ENCODE measurements around the gene EGF.
"Not testable (repeated sequence)": the region's sequence is repeated elsewhere in the genome, so short reads cannot be mapped to it uniquely, and the experiment has no call there.

EGF gene

DNA sequence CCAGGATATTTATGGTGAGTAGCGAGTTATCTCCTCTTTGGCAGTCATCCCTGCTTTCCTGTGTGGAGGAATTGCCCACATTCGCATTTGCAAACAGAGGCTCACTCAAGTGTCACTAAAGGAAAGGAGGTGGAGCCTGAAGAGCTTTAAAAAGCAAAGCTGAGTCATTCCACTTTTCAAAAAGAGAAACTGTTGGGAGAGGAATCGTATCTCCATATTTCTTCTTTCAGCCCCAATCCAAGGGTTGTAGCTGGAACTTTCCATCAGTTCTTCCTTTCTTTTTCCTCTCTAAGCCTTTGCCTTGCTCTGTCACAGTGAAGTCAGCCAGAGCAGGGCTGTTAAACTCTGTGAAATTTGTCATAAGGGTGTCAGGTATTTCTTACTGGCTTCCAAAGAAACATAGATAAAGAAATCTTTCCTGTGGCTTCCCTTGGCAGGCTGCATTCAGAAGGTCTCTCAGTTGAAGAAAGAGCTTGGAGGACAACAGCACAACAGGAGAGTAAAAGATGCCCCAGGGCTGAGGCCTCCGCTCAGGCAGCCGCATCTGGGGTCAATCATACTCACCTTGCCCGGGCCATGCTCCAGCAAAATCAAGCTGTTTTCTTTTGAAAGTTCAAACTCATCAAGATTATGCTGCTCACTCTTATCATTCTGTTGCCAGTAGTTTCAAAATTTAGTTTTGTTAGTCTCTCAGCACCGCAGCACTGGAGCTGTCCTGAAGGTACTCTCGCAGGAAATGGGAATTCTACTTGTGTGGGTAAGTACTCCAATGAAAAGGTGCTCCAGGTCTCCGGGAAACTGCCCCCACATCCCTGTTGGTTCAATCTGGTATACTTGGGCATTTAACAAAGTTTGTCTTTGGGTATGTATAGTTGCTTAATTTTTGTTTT, at the start of gene EGF:
Gene EGF (plus strand): TSS at position 178 of the 890 bp plus-strand sequence. CDS start 453 bp downstream, at position 631.
- DNase-seq: no peak

DNA sequence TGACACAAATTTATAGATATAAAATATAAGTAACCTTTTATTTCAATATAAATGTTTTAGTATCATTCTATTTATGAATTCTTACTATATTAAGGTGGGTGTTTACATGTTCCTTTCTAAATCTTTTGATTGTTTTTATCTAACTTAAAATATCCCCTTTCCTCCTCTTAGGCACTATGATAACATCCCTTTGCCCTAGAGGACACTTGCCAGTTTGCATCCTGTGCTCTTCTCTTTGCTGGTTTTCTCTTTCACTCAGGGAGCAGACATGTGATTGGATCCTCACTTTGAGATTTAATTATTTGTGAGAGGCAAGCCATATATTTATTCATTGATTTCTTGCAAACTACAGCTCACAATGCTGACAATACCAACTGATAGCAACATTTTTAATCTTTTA, 48.5 kb upstream of the EGF start:
- no peak for DNase-seq

DNA sequence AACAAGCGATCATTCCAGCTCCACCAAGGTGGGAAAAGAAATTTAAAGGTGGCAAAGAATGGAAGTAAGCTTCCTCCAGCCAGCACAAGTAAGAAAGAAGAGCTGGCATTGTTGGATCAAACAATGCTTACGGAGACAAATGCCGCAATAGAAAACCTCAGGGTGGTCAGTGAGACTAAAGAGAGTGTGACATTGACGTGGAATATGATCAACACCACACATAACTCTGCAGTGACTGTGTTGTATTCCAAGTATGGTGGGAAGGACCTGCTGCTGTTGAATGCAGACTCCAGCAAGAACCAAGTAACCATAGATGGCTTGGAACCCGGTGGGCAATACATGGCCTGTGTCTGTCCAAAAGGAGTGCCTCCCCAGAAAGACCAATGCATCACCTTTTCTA, 42.6 kb upstream of the EGF start:
- DNase-seq: no peak

DNA sequence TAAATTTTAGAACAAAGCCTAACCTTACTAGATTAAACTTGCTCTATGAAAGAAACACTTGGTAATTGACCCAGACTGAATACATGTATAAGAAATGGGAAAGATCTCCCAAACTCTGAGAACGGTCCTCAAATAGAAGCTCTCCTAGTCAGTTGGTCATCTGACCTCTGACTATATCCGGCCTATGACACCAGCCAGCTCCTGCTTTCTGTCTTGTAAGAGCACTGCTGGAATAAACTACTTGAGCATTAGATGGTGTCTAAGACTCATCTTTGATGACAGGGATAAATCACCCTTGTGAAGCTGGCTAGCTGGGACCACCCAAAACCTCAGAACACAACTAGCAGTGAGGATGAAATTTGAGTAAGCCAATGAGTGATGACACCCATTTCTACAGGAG, 40.6 kb upstream of the EGF start:
- DNase-seq: no peak

DNA sequence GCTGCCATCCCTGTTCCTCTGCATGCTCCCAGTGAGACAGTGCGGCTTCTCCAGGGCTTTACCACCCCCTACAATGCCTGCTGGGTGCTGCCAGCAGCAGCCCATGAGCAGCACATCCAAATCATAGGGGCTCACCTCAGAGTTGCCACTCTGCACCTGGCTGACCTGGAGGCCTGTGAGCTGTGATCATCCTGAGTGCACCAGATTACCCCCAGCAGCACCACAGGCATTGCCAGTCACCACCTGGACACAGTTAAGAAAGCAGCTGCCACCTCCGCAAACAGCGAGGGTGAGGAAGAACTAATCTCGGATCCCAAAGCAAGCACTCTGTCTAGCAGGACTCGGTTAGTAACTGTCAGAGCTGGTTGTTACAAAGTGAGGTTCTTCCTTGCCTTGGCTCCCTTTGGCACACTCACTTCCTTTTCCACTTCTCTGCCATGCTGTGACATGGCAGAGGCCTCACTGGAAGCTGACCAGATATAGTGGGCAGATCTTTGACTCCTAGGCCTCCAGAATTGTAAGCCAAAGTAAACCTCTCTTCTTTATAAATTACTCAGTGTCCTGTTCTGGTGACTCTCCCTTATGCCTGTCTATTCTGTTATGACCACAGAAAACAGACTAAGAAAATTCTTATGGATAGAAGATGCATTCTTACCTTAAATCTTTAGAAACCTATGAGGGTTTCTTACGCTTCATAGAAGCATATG, 39.6 kb upstream of the EGF start:
- DNase-seq: no peak

DNA sequence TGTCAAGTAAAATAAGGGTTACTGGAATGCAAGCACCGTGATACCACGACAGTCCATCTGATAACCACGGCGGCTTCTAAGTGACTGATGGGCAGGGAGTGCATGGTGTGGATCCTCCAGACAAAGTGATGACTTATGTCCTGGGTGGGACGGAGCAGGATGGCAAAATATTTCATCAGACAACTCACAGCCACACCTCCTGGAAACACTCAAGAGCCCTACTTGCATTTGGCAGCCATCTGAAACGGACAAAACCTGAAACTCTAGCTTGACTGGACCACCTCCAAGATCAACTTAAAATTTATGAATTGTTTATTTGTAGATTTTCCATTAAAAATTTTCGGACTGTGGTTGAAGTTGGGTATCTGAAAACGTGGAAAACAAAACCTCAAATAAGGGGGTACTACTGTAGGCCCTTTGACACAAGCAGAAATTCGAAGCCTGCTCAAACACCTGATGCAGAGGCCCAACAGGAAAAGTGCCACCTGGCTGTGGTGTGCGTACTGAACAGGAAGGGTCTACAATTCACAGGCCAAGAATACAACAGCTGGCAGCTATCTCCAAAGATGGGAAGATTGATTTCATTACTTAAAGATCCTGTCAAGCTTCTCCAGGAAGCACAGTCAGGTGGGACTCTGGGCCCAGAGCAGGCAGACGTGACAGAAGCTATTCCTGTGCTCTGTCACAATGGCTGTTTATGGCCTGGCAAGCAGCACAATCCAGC, 38.7 kb upstream of the EGF start:
- DNase-seq: no peak

DNA sequence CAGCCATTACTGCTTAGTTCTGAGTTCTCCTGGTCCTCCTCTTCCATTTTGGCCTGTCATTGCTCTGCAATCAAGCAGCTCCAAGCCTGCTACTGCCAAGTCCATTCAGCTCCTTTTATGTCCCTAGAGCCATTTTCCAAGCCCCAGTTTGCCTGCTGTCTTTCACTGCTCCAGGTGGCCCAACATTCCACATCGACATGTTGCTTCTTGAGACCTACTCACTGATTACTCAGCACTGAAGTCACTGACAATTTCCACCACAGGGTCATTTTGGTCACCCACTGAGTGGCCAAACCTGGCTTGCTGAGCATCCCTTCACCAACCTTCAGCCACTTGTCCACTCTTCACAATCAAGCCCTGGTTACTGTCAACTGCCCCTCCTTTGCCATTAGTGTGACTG, 37.6 kb upstream of the EGF start:
- DNase-seq: no peak

DNA sequence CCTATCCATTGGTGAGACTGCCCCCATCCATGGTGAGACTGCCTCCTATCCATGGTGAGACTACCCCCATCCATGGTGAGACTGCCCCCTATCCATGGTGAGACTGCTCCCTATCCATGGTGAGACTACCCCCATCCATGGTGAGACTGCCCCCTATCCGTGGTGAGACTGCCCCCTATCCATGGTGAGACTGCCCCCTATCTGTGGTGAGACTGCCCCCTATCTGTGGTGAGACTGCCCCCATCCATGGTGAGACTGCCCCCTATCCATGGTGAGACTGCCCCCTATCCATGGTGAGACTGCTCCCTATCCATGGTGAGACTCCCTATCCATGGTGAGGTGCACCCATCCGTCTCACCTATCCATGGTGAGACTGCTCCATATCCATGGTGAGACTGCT, 37.1 kb upstream of the EGF start:
- DNase-seq: not testable (repeated sequence)

DNA sequence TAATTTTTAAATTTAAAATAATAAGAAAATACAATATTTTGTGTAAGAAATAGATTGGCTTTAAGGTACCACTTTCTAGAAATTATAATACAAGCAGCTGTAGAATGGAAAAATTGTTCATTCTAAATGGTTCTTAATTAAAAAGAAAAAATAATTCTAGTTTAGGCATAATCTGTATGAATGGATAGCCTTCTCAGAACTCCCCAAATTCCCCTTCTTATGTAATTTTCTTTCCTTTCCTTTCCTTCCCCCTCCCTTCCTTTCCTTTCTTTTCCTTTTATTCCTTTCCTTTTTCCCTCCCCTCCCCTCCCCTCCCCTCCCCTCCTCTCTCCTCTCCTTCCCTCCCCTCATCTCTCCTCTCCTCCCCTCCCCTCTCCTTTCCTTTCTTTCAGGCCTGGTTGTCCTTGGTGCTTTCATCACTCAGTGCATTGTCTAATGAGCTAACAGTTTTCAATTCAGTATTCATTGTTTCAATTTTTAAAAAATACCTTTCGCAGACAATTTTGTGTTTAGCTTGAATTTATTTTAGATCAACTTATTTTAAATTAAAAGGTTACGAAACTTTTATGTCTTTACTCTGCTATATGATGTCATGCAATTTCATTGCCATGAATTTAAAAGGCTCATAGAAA, 35.9 kb upstream of the EGF start:
- no peak for DNase-seq

DNA sequence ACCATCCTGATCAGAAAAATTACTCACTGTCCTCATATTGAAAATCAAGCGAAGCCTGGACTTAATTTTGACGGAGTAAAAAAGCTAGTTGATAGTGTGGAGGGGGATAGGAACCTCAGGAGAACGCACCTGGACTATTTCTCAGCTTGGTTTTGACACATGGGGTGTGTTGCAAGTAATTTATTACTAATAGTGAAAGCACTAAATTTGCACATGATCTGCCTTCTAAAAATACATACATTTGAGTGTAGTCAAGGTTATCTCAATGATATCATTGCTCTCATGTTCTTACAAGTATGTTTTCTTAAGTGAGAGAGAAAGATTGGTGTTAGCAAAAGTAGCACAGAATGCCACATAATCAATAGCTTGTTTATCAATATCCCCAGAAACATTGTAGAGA, 35.3 kb upstream of the EGF start:
- no peak for DNase-seq

DNA sequence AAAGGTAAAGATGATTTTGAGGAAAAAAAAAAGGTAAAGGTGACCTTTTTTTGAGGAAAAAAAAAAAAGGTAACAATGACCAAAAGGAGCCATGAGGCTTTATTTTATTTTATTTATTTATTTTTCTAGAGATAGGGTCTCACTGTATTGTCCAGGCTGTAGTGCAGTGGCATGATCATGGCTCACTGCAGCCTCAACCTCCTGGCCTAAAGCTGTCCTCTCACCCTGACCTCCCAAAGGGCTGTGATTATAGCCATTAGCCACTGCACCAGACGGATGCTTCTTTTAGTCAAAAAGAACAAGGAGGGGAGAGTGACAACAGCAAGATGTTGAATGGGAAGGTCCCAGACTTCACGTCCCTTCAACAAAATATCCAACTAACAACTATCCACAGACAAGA, 34.3 kb upstream of the EGF start:
- DNase-seq: no peak

DNA sequence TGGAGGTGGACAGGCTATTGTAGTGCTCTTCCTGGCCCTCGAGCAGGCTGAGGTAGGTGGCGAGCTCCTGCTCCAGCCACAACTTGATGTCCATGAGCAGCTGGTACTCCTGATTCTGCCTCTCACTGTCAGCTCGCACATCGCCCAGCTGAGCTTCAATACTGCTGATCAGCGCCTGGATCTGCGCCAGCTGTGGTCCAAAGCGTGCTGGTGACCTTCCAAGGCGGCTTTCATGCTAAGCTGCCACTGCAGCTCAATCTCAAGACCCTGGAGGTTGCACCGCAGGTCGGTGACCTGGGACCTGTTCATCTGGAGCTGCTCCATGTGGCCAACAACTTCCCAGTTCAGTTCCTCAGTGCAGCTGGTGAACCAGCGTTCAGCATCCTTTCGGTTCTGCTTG, 33.6 kb upstream of the EGF start:
- no peak for DNase-seq

DNA sequence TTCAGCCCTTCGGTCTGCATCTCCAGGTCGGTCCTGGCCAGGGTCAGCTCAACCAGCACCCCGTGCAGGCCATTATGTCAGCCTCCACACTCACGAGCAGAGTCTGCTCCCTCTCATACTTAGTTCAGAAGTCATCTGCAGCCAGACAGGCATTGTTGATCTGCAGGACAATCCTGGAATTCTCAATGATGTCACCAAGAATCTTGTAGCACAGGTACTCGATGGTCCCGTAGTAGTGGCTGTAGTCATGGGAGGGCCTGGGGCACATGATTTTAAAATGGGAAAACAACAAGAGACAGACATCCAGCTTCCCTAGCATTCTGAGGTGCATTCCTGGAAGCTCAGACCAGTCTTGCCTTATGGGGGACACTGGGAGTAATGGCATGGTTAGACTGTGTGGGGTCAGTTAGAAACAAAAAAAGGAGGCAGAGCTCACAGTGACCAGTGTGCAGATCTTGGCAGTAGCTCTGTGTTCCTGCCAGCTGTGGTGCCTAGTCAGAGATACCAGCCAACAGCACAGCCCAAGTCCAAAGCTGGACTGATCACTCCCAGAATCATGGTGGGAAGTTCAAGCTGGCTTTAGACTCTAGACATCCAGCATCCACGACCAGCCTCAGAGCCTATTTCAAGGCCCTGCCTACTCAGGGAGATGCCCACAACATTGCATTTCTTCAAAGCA, 32.9 kb upstream of the EGF start:
- DNase-seq: no peak

DNA sequence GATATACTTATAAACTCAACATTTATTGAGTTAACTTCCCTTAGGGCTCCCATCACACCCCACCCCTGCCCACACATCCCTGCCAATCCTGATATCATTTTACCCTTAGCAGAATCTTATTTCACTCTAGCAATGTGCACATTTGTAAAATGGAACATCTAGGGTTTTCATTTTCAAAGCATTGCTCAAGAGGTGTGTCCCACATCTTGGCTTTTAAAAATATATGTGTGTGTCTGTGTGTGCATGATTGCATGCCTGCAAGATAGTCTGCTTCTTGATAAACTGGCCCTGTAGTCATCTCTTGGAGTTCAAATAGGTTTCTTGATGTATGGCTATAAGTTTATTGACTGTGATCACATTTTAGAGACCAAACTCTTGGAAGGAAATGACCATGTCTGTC, 26.4 kb upstream of the EGF start:
- no peak for DNase-seq

DNA sequence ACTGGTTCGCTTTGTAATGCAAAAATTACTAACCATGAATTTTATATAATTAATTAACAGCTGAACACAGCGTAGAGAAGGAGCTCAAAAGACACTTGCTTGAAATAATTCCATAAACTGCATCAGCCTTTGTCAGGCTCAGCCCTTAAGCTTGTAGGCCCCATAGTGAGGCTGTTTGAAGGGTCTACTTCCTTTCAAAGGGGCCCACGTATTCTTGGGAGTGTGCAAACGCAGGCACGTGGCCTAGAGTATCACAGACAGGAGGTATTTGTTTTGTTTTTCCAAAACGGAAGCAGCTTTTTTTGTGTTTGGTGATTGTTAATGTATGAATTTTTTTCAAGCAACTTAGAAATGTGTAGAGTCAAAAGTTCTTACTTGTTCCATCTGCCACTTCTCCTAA, 25.6 kb upstream of the EGF start:
- DNase-seq: no peak

DNA sequence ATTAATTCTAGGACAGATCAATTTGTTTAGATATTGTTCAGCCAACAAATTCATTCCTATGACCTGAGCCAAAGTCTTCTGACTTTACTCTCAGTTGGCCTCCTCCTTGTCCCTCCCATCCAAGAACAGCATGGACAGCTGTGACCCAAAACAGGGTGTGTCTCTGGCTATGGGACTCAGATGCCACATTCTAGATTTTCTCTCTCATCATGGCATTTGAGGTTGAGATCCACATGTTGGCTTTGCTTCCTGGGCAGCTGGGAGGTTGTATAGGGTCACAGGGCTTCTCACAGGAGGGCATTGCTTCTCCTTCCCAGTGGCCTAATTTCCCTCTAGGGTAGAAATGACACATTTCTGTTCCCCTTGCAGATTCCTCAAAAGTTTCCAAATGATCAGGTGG, 22.6 kb upstream of the EGF start:
- DNase-seq: no peak

DNA sequence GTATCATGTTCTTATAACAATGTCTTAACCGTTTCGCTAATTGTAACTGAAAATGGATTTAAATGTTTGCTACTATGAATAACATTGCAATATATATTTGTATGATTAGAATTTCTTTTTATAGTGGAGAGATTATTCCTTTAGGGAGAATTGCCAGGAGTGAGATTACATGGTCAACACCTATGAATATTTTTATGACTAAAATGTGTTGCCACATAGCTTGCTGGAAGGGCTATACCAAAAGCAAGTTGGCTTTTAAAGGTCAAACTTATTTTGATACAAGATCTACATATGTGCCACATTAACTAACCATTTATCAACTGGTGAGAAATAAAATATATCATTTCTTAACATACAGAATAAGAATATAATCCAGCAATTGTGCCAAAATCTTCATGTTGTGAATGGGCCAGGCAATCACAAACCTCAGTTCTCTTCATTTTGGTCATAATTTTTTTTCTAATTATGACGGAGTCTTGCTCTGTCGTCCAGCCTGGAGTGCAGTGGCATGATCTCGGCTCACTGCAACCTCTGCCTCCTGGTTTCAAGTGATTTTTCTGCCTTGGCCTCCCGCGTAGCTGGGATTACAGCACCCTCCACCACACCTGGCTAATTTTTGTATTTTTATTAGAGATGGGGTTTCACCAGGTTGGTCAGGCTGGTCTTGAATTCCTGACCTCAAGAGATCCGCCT, 10.0 kb upstream of the EGF start:
- no peak for DNase-seq

DNA sequence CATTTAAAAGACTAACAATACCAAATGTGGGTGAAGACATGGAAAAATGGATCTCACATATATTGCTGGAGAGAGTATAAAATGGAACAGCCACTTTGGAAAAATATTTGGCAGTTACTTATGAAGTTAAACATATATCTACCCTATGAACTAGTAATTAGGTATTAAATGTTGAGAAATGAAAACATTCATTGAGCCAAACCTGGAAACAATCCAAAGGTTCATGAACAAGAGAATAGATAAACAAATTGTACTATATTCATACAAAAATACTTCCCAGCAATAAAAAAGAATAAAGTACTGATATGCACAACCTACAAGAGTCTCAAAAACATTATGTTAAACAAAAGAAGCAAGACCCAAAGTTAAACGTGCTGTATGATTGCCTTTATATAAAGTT, 4.0 kb upstream of the EGF start:
- DNase-seq: no peak

DNA sequence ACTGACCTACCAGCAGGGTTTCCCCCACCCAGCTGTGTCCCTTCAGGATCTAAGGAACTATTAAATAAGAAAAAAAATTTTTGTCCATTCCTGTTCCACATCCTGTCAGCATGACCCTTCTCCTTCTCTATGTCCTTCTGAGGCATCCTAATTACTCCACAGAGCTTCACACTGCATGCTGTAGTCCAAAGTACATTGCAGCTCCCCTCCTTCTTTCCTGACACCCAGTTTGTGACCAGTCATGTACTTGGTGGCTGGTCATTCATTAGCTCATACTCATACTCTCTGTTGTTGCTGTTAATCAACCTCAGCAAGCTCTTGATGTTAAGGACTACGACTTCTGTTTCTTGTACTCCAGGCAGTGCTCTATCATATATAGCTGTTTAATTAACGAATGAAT, 2.4 kb upstream of the EGF start:
- DNase-seq: no peak

DNA sequence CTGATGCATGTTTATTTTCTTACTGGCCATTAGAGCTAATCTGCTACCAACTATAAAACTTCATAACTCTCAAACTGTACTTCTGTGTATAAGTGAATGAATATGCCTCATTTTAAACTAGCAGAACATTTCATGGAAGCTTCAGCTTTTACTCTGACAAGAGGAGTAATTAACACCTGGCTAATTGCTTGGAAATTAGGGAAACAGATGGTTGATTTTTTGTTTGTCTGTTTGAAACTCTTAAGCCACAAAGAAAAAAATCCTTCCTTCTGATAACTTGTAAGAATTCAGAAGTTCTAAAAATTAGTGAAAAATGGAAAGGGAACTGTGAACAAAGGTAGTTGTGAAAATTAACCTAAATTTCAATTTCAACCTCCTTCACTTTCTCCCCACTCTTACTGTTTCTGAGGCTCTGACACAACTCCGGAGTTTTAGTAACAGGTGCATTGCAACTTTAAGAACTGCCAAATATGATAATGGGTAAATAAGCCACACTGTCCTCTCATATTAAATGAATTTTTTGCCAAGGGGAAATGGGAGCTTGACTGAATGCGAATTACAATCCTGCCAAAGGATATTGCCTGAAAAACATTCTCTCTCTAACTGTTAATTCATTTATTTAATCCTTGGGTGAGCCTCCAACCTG, 1.0 kb downstream of the EGF start:
- no peak for DNase-seq

DNA sequence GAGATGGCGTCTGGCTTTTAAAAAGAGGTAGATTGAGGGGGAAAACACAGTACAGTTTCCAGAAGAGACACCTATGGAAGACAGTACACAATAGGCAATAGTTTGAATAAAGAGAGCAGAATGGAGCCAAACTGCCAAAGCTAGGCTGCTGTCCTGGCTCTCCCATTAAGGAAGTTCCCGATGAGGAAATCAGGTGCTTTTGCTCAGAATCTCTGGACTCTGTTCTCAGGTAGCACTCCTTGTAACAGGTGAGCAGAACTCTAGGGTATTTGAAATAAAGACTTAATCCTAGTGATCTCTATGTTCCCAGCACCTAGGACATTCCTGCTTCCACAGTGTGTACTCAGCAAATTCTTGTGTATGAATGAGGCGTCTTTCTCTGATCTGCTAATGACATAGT, 1.6 kb downstream of the EGF start:
- no peak for DNase-seq

All from NCI-H1436 treated with DMSO at 0.1 percent for 48 hours (cell line).